A549 (cell line): ENCODE results near the gene SKI. TPM values are rescaled to one million over a fixed set of nuclear protein-coding genes. Genes with fewer than 3 reads are reported as not detected.

Experiments
- ATAC-seq, 2 experiments: fragments of 200-7000 bp in 1 of 2; fragments of >200 bp in 1 of 2; cut with Nextera tagmentation in 1 of 2; cut with Tn5 transposase in 1 of 2; 3 replicates each; pipeline versions ENCODE4 v1.8.0 to v1.9.1; 2018 to 2020; ENCODE audit warnings: mild to moderate bottlenecking in 1 of 2, moderate library complexity in 1 of 2
- CTCF ChIA-PET: fragments of 300-600 bp; sonication (Branson Sonifier 250); formaldehyde crosslinking; extraction: SDS; loops from one replicate; lab custom pipeline; 2021; ENCODE audit warnings: antibody characterized with exemption, inconsistent platforms; lab: Yijun Ruan, JAX
- POLR2A ChIA-PET: fragments of 350-600 bp; formaldehyde crosslinking; extraction: SDS; loops from one replicate; lab custom pipeline; 2021; ENCODE audit warnings: antibody characterized with exemption, inconsistent platforms; lab: Yijun Ruan, JAX
- DNase-seq, 2 experiments: peaks; one replicate each; pipeline versions ENCODE4 v3.0.0 to v3.0.0-alpha.2; 2011 to 2016; ENCODE audit warnings: low read depth in 1 of 2, low spot score in 1 of 2
- FAIRE-seq: peaks from 2 replicates; lab custom pipeline; 2011; peaks lifted over from hg19 to GRCh38; lab: Jason Lieb, UNC
- H3K27ac ChIP-seq, 2 experiments: fragments of >200 bp; sonication (Bioruptor Twin); formaldehyde crosslinking; 3 replicates each; pipeline ENCODE4 v1.5.1; 2016 to 2017
- H3K4me1 ChIP-seq: fragments of >200 bp; sonication (Bioruptor Twin); formaldehyde crosslinking; 3 replicates; pipeline ENCODE4 v1.6.1; 2016
- H3K4me2 ChIP-seq: fragments of >200 bp; sonication (Bioruptor Twin); formaldehyde crosslinking; 3 replicates; pipeline ENCODE4 v1.6.1; 2016
- H3K4me3 ChIP-seq: fragments of >200 bp; sonication (Bioruptor Twin); formaldehyde crosslinking; 3 replicates; pipeline ENCODE4 v1.5.1; 2016
- H3K9me3 ChIP-seq: fragments of >200 bp; sonication (Bioruptor Twin); formaldehyde crosslinking; 3 replicates; pipeline ENCODE4 v1.6.1; 2016
- BHLHE40 ChIP-seq: IDR thresholded peaks from 2 replicates; pipeline ENCODE4 v1.6.1; 2012; ENCODE audit warnings: low read depth, low read length, inconsistent platforms
- HOXA7 ChIP-seq: fragments of 250-450 bp; sonication (Bioruptor Pico); IDR thresholded peaks from 2 replicates; pipeline ENCODE4 v1.5.0; 2020; ENCODE audit warnings: mild to moderate bottlenecking, moderate library complexity
- KDM5A ChIP-seq: fragments of 200-600 bp; sonication (generic); IDR thresholded peaks from 2 replicates; pipeline ENCODE4 v1.6.1; 2016; ENCODE audit warnings: antibody characterized with exemption, mild to moderate bottlenecking
- MAZ ChIP-seq: fragments of 150-350 bp; IDR thresholded peaks from 2 replicates; pipeline ENCODE4 v1.6.1; 2014; ENCODE audit warnings: antibody characterized with exemption, low read depth, low read length, borderline replicate concordance
- MYC ChIP-seq: IDR thresholded peaks from 2 replicates; pipeline ENCODE4 v1.6.1; 2012; ENCODE audit warnings: mild to moderate bottlenecking, inconsistent platforms, low read length, improper control_type of control experiment, borderline replicate concordance
- PHF8 ChIP-seq: fragments of 200-600 bp; sonication (generic); IDR thresholded peaks from 2 replicates; pipeline ENCODE4 v1.6.1; 2016; ENCODE audit warnings: low read depth, mild to moderate bottlenecking, antibody characterized with exemption, moderate library complexity, borderline replicate concordance
- RARB ChIP-seq: fragments of 250-450 bp; sonication (Bioruptor Pico); IDR thresholded peaks from 2 replicates; pipeline ENCODE4 v1.8.0; 2021; ENCODE audit warnings: mild to moderate bottlenecking, moderate library complexity
- RCOR1 ChIP-seq: fragments of 150-350 bp; IDR thresholded peaks from 2 replicates; pipeline ENCODE4 v1.6.1; 2014; ENCODE audit warnings: antibody characterized with exemption, low read length, low read depth
- SREBF2 ChIP-seq: fragments of 450-650 bp; IDR thresholded peaks from 2 replicates; pipeline ENCODE4 v1.6.1; 2014; ENCODE audit warnings: mild to moderate bottlenecking, moderate library complexity
- TP53 ChIP-seq: fragments of 250-450 bp; sonication (Bioruptor Pico); IDR thresholded peaks from 2 replicates; pipeline ENCODE4 v1.5.0; 2021; ENCODE audit warnings: mild to moderate bottlenecking, moderate library complexity
- ZC3H11A ChIP-seq: fragments of 450-650 bp; IDR thresholded peaks from 2 replicates; pipeline ENCODE4 v1.6.1; 2014; ENCODE audit warnings: antibody characterized with exemption, mild to moderate bottlenecking
- WGBS: methylation state at CpG from one replicate; pipeline ENCODE4 v1.1.6; 2017; ENCODE audit errors: missing lambda C conversion rate; 5-methylcytosine and 5-hydroxymethylcytosine counted together
- polyA plus RNA-seq, 4 experiments: library from polyadenylated mRNA; depleted of rRNA in 3 of 4; stranded (reverse); fragments of >200 nt; fragmentation: RNase III in 1 of 4; extraction: RNeasy Plus Mini Kit Qiagen cat#74134 plus additional on column Dnase treatment in 1 of 4; gene quantifications; 2 replicates in 3 of 4; 3 replicates in 1 of 4; pipeline ENCODE4 v1.2.3, GENCODE V29; 2011 to 2017
- TF ChIP-seq, protein P1 (sequence below): IDR thresholded peaks from 2 replicates; pipeline ENCODE4 v1.6.1; 2012
- TF ChIP-seq, protein P2 (sequence below): fragments of 200-600 bp; sonication (generic); IDR thresholded peaks from 2 replicates; pipeline ENCODE4 v1.6.1; 2016; ENCODE audit warnings: antibody characterized with exemption, mild to moderate bottlenecking, moderate library complexity
- TF ChIP-seq, protein P3 (sequence below): fragments of 450-650 bp; IDR thresholded peaks from 2 replicates; pipeline ENCODE4 v1.6.1; 2014; ENCODE audit warnings: antibody characterized with exemption

SKI gene
- polyA plus RNA-seq, 2 of the 4 experiments (the other 2 are of a cell fraction), result 2.8 to 12.0 TPM

DNA sequence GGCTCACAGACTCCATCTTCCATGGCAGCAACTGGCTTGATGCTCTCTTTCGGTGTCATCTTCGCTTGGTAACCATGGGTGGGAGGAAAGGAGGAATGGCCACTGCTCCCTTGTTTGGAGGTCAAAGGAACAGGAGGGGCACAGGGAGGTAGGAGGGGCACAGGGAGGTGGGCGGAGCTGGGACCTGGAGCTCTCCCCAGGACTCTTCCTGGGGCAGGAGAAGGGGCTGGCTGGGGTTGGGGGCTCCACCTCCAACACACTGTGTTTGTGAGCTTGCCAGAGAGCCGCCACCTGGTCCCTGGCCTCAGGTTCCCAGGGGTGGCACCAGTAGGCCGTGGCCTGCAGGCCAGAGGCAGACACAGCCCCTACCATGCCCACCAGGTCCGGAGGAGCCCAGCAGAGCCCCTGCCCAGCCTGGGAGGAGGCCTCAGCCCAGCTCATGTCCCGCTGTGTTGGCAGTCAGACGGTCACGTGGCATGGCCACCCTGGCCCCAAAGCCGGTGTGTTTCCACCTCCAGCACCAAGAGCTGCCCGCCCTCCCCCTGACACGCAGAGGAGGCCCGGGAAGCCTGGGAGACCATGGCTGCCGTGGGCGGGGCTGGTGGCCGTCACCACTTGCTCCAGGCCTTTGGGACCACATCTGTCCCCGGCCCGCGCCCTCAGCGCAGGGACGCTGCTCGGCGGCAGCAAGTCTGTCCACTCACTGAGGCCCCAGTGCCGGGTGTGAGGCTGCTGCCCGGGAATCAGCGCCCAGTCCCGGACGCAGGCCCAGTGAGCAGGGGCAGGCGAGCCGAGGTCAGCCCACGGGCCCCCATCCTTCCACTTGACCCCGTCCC, 89.3 kb downstream of the SKI start:
- Histone ChIP-seq H3K4me2 (no peak overlapping the region), H3K27ac (no peak overlapping the region), H3K4me1 (peaks cover 18% of the 10 kb centered on the region), H3K4me3 (no peak overlapping the region), H3K9me3 (no peaks in the 10 kb centered on the region)
- POLR2A ChIA-PET, result no interaction called here
- DNase-seq (no peak), FAIRE-seq (no peak), ATAC-seq (no peak)
- CTCF ChIA-PET, result interaction anchor here (1.1 to 2.0 kb wide), 5 partner anchors 9 to 178 kb away, joined by 4 to 15 read pairs (median 5); partner anchors contain the start of gene FAAP20
- no peak for TF ChIP-seq ZC3H11A
- no peak for TF ChIP-seq RCOR1
- TF ChIP-seq TP53 (CRISPR knock-in tag), result no peak
- TF ChIP-seq, protein P1, sequence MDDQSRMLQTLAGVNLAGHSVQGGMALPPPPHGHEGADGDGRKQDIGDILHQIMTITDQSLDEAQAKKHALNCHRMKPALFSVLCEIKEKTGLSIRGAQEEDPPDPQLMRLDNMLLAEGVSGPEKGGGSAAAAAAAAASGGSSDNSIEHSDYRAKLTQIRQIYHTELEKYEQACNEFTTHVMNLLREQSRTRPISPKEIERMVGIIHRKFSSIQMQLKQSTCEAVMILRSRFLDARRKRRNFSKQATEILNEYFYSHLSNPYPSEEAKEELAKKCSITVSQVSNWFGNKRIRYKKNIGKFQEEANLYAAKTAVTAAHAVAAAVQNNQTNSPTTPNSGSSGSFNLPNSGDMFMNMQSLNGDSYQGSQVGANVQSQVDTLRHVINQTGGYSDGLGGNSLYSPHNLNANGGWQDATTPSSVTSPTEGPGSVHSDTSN, result no peak
- TF ChIP-seq, protein P2, sequence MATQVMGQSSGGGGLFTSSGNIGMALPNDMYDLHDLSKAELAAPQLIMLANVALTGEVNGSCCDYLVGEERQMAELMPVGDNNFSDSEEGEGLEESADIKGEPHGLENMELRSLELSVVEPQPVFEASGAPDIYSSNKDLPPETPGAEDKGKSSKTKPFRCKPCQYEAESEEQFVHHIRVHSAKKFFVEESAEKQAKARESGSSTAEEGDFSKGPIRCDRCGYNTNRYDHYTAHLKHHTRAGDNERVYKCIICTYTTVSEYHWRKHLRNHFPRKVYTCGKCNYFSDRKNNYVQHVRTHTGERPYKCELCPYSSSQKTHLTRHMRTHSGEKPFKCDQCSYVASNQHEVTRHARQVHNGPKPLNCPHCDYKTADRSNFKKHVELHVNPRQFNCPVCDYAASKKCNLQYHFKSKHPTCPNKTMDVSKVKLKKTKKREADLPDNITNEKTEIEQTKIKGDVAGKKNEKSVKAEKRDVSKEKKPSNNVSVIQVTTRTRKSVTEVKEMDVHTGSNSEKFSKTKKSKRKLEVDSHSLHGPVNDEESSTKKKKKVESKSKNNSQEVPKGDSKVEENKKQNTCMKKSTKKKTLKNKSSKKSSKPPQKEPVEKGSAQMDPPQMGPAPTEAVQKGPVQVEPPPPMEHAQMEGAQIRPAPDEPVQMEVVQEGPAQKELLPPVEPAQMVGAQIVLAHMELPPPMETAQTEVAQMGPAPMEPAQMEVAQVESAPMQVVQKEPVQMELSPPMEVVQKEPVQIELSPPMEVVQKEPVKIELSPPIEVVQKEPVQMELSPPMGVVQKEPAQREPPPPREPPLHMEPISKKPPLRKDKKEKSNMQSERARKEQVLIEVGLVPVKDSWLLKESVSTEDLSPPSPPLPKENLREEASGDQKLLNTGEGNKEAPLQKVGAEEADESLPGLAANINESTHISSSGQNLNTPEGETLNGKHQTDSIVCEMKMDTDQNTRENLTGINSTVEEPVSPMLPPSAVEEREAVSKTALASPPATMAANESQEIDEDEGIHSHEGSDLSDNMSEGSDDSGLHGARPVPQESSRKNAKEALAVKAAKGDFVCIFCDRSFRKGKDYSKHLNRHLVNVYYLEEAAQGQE, result no peak
- TF ChIP-seq BHLHE40, result no peak
- TF ChIP-seq MYC, result no peak
- no peak for TF ChIP-seq PHF8
- TF ChIP-seq KDM5A, result no peak
- TF ChIP-seq MAZ, result no peak
- 79% methylated on average over 4 of the region's 32 CpGs for WGBS

DNA sequence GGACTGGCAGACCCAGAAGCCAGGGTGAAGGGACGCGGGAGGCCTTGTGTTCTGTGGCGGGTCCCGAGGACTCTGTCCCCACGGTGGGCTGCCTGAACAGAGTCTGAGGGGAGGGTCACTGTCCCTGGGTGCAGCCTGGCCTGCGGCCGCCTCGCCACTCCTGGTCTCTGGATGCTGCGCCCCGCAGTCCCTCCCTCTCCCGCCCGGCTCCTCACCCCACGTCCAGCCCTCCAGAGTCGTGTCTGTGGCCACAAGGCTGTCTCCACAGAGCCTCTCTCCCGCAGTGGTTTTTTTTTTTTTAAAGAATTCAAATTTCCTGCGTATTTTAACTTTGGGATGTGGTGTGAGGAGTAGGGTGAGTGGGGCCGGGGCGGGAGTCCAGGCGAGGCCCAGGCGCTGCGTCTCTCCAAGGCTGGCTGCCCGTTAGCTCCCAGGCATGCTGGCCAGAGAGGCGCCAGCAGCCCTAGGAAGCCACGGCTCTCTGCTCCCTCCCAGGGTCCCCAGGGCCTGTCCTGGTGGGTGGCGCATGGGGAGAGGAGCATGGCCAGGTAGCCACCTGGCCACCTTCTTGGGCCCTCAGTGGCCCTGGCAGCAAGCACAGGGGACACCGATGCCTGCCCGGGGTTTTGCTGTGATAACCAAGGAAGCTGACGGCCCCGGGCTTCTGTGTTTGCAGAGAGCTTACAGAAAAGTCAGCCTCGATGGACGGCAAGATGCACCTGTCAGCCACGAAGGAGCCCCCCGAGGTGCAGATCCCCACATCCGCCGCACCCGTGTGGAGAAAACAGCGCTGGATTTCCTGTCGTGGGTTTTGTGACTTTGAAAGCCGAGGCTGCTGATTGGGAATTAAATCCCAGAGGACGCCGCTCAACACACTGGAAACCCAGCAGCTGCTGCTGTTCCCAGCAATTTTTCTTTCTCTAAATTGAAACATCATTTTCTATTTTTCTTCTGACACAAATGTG, 90.5 kb downstream of the SKI start:
- TF ChIP-seq, protein P3, sequence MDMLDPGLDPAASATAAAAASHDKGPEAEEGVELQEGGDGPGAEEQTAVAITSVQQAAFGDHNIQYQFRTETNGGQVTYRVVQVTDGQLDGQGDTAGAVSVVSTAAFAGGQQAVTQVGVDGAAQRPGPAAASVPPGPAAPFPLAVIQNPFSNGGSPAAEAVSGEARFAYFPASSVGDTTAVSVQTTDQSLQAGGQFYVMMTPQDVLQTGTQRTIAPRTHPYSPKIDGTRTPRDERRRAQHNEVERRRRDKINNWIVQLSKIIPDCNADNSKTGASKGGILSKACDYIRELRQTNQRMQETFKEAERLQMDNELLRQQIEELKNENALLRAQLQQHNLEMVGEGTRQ, result no peak
- no peak for TF ChIP-seq RARB (CRISPR knock-in tag)
- TF ChIP-seq SREBF2, result no peak
- TF ChIP-seq HOXA7 (CRISPR knock-in tag), result no peak
- TF ChIP-seq PHF8, result no peak
- TF ChIP-seq, all 56 proteins: peak for 0
- Histone ChIP-seq H3K4me1 (peaks cover 7% of the 10 kb centered on the region; the same call in 2 of the 3 replicates), H3K9me3 (no peaks in the 10 kb centered on the region), H3K4me3 (no peak overlapping the region), H3K27ac (no peak overlapping the region), H3K4me2 (no peak overlapping the region)
- CTCF ChIA-PET, result interaction anchor here (0.7 to 1.4 kb wide), 4 partner anchors 39 to 124 kb away, joined by 3 to 6 read pairs (median 4); partner anchors contain the start of gene FAAP20
- ATAC-seq, result no peak
- no peak for DNase-seq
- no peak for FAIRE-seq
- WGBS, result 87% methylated on average over 33 of the region's 41 CpGs
- POLR2A ChIA-PET, result no interaction called here
